Osteocyte (in vitro differentiated cells): ENCODE results near the gene RUVBL1. TPM values are rescaled to one million over a fixed set of nuclear protein-coding genes. Genes with fewer than 3 reads are reported as not detected.

Experiments
- DNase-seq: peaks from one replicate; pipeline ENCODE4 v3.0.0; 2021; ENCODE audit warnings: mixed read lengths; ENCODE audit not compliant: unreplicated experiment; ENCODE audit errors: extremely low spot score
- H3K27ac Mint-ChIP-seq: one replicate; pipeline ENCODE4 v1.8.0; 2021; ENCODE audit warnings: mild to moderate bottlenecking, mixed read lengths; ENCODE audit not compliant: unreplicated experiment
- H3K27me3 Mint-ChIP-seq: one replicate; pipeline ENCODE4 v1.8.0; 2021; ENCODE audit warnings: mixed read lengths; ENCODE audit not compliant: unreplicated experiment
- H3K36me3 Mint-ChIP-seq: one replicate; pipeline ENCODE4 v1.8.0; 2021; ENCODE audit warnings: mixed read lengths; ENCODE audit not compliant: unreplicated experiment
- H3K4me1 Mint-ChIP-seq: one replicate; pipeline ENCODE4 v1.8.0; 2021; ENCODE audit warnings: mixed read lengths; ENCODE audit not compliant: unreplicated experiment
- H3K4me3 Mint-ChIP-seq: one replicate; pipeline ENCODE4 v1.8.0; 2021; ENCODE audit warnings: mild to moderate bottlenecking, moderate library complexity, mixed read lengths; ENCODE audit not compliant: unreplicated experiment
- H3K9me3 Mint-ChIP-seq: one replicate; pipeline ENCODE4 v1.8.0; 2021; ENCODE audit warnings: mixed read lengths; ENCODE audit not compliant: unreplicated experiment
- CTCF ChIP-seq: fragments of 200-600 bp; sonication (generic); IDR thresholded peaks from 2 replicates; pipeline ENCODE4 v1.5.0; 2021; ENCODE audit warnings: antibody characterized with exemption, mild to moderate bottlenecking, moderate library complexity
- total RNA-seq: library from RNA; stranded (reverse); gene quantifications from 2 replicates; pipeline ENCODE4 v1.2.1, GENCODE V29; 2021

The RUVBL1 gene
- total RNA-seq, 1 donor from 2014 or later, result 34.3 TPM

GRCh38 chr3:128073807-128074206 is 49.8 kb downstream of the RUVBL1 start:
- H3K4me1 Mint-ChIP-seq, result peaks cover 10% of the 10 kb centered on the region
- no peaks in the 10 kb centered on the region for H3K27me3 Mint-ChIP-seq
- no peak overlapping the region for H3K4me3 Mint-ChIP-seq
- DNase-seq, result no peak
- no peak overlapping the region for H3K27ac Mint-ChIP-seq
- peaks cover 27% of the 10 kb centered on the region for H3K36me3 Mint-ChIP-seq
- no peaks in the 10 kb centered on the region for H3K9me3 Mint-ChIP-seq
- no peak for TF ChIP-seq CTCF

- no peak overlapping the region for H3K4me3 Mint-ChIP-seq
- peak; percentile 69 for DNase-seq
- no peaks in the 10 kb centered on the region for H3K9me3 Mint-ChIP-seq
- H3K36me3 Mint-ChIP-seq, result peaks cover 26% of the 10 kb centered on the region
- H3K4me1 Mint-ChIP-seq, result peaks cover 10% of the 10 kb centered on the region
- H3K27me3 Mint-ChIP-seq, result no peaks in the 10 kb centered on the region
- no peak for TF ChIP-seq CTCF
- H3K27ac Mint-ChIP-seq, result no peak overlapping the region
Measured at GRCh38 chr3:128073185-128073725, 50.4 kb downstream of the RUVBL1 start.

GRCh38 chr3:128072454-128073184 is 51.0 kb downstream of the RUVBL1 start:
- Mint-ChIP-seq H3K4me3 (no peak overlapping the region), H3K4me1 (peaks cover 10% of the 10 kb centered on the region), H3K27me3 (no peaks in the 10 kb centered on the region), H3K27ac (no peak overlapping the region), H3K36me3 (peaks cover 32% of the 10 kb centered on the region), H3K9me3 (no peaks in the 10 kb centered on the region)
- TF ChIP-seq CTCF, result no peak
- no peak for DNase-seq

- H3K4me1 Mint-ChIP-seq, result peaks cover 10% of the 10 kb centered on the region
- no peaks in the 10 kb centered on the region for H3K27me3 Mint-ChIP-seq
- H3K9me3 Mint-ChIP-seq, result no peaks in the 10 kb centered on the region
- DNase-seq, result no peak
- H3K27ac Mint-ChIP-seq, result no peak overlapping the region
- no peak for TF ChIP-seq CTCF
- H3K4me3 Mint-ChIP-seq, result no peak overlapping the region
- peaks cover 39% of the 10 kb centered on the region for H3K36me3 Mint-ChIP-seq
Measured at GRCh38 chr3:128071771-128072453, 51.7 kb downstream of the RUVBL1 start.

- Mint-ChIP-seq H3K9me3 (no peaks in the 10 kb centered on the region), H3K27ac (no peak overlapping the region), H3K4me3 (no peak overlapping the region), H3K36me3 (peaks cover 42% of the 10 kb centered on the region), H3K4me1 (peaks cover 11% of the 10 kb centered on the region), H3K27me3 (no peaks in the 10 kb centered on the region)
- no peak for TF ChIP-seq CTCF
- no peak for DNase-seq
Measured at GRCh38 chr3:128070898-128071591, 52.6 kb downstream of the RUVBL1 start.
